Caco-2 (cell line): ENCODE data around the gene AMBRA1. TPM values are rescaled to one million over a fixed set of nuclear protein-coding genes. Genes with fewer than 3 reads are reported as not detected.

ENCODE experiments used
- BruUV-seq: library from RNA; stranded (reverse); fragments of 400-500 nt; replicated peaks from 2 replicates; lab custom pipeline; 2021; lab: Mats Ljungman, UMichigan
- CTCF ChIA-PET: fragments of 300-600 bp; sonication (Branson Sonifier 250); formaldehyde crosslinking; loops from one replicate; lab custom pipeline; 2022; ENCODE audit warnings: antibody characterized with exemption; lab: Charles Lee
- POLR2A ChIA-PET: fragments of 300-600 bp; sonication (Branson Sonifier 250); formaldehyde crosslinking; loops from one replicate; lab custom pipeline; 2022; ENCODE audit warnings: antibody characterized with exemption; lab: Charles Lee
- DNase-seq, 2 experiments: peaks; one replicate each; pipeline versions ENCODE4 v3.0.0 to v3.0.0-alpha.2; 2020 to 2022
- H3K27me3 ChIP-seq: replicated peaks from 2 replicates; pipeline ENCODE4 v1.6.0; 2011; ENCODE audit warnings: low read length; ENCODE audit not compliant: control insufficient read depth, insufficient read depth
- H3K36me3 ChIP-seq: 2 replicates; pipeline ENCODE4 v1.5.1; 2011; ENCODE audit warnings: low read length; ENCODE audit not compliant: control insufficient read depth, insufficient read depth
- H3K4me1 ChIP-seq: fragments of 250-450 bp; sonication (Bioruptor Pico); 2 replicates; pipeline ENCODE4 v1.5.1; 2020; ENCODE audit warnings: mild to moderate bottlenecking
- H3K4me3 ChIP-seq: 2 replicates; pipeline ENCODE4 v1.5.1; 2011; ENCODE audit warnings: low read depth, mild to moderate bottlenecking, control low read depth, low read length
- H3K9me3 ChIP-seq: fragments of 250-450 bp; sonication (Bioruptor Pico); 2 replicates; pipeline ENCODE4 v1.5.1; 2020; ENCODE audit warnings: mild to moderate bottlenecking, moderate library complexity
- H3K27ac Mint-ChIP-seq: one replicate; pipeline ENCODE4 v1.8.0; 2022; ENCODE audit warnings: mixed read lengths; ENCODE audit not compliant: unreplicated experiment
- H3K27me3 Mint-ChIP-seq: one replicate; pipeline ENCODE4 v1.8.0; 2022; ENCODE audit warnings: mixed read lengths; ENCODE audit not compliant: insufficient read depth, unreplicated experiment
- H3K36me3 Mint-ChIP-seq: one replicate; pipeline ENCODE4 v1.8.0; 2022; ENCODE audit warnings: mild to moderate bottlenecking, mixed read lengths; ENCODE audit not compliant: insufficient read depth, unreplicated experiment
- H3K4me1 Mint-ChIP-seq: one replicate; pipeline ENCODE4 v1.8.0; 2022; ENCODE audit warnings: low read depth, mixed read lengths; ENCODE audit not compliant: unreplicated experiment
- H3K4me3 Mint-ChIP-seq: one replicate; pipeline ENCODE4 v1.8.0; 2022; ENCODE audit warnings: mild to moderate bottlenecking, moderate library complexity, mixed read lengths; ENCODE audit not compliant: unreplicated experiment
- H3K9me3 Mint-ChIP-seq: one replicate; pipeline ENCODE4 v1.8.0; 2022; ENCODE audit warnings: mixed read lengths; ENCODE audit not compliant: unreplicated experiment
- intact Hi-C: fragments of 100-400 bp; cut with micrococcal nuclease; formaldehyde crosslinking; loops from one replicate; pipeline ENCODE4 v1.10.0; 2022; ENCODE audit not compliant: unreplicated experiment
- total RNA-seq: library from RNA; stranded (reverse); gene quantifications from 2 replicates; pipeline ENCODE4 v1.2.3, GENCODE V29; 2022
- TF ChIP-seq, protein P1 (sequence below), 2 experiments: fragments of 200-600 bp in 1 of 2; IDR thresholded peaks; 1 replicate in 1 of 2; 2 replicates in 1 of 2; pipeline versions ENCODE4 v1.5.1 to v1.8.0; 2011 to 2022; ENCODE audit warnings: antibody characterized with exemption in 1 of 2, control low read depth in 1 of 2, inconsistent platforms in 1 of 2, low read depth in 1 of 2, low read length in 1 of 2, mild to moderate bottlenecking in 1 of 2, moderate library complexity in 1 of 2; ENCODE audit not compliant: insufficient read depth in 1 of 2, severe bottlenecking in 1 of 2, unreplicated experiment in 1 of 2

The AMBRA1 gene
- total RNA-seq, 1 experiment from 2014 or later, result 48.1 TPM

DNA sequence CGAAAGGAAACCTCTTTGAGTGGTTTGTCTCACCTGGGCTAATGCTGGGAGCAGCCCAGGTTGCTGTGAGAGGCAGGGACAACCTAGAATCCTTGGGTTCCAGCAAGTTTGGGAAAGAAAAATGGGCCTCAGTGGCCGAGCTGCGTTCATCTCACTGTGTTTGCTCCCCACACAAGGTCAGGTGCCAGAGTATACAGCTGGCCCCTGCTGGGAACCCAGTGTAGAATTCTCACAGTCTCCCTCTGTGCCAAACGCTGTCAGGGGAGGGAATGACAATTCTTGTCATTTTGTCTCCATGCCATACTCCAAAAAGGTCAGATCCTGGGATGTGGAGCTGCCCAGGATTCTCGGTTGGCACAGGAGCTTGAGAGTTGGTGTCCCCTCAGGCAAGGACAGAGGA is 242.2 kb downstream of the AMBRA1 start:
- ChIA-PET POLR2A (no interaction called here), CTCF (interaction anchor here (1.0 to 1.4 kb wide), 3 partner anchors 8 to 112 kb away, joined by 3 to 5 read pairs (median 4); no protein-coding TSS in a partner anchor)
- H3K27ac Mint-ChIP-seq, result no peak overlapping the region
- no peak overlapping the region for H3K4me3 ChIP-seq
- no peak overlapping the region for H3K4me3 Mint-ChIP-seq
- BruUV-seq, result no TSS peak
- no peaks in the 10 kb centered on the region for H3K27me3 ChIP-seq
- peaks cover 8% of the 10 kb centered on the region for H3K4me1 Mint-ChIP-seq
- H3K27me3 Mint-ChIP-seq, result no peaks in the 10 kb centered on the region
- H3K36me3 Mint-ChIP-seq, result peaks cover 18% of the 10 kb centered on the region
- intact Hi-C loops, result no loop called here
- no peaks in the 10 kb centered on the region for H3K9me3 Mint-ChIP-seq
- DNase-seq, result no peak
- peaks cover 11% of the 10 kb centered on the region; the same call in 1 of the 2 replicates for H3K4me1 ChIP-seq
- H3K9me3 ChIP-seq, result no peaks in the 10 kb centered on the region
- H3K36me3 ChIP-seq, result peaks cover 3% of the 10 kb centered on the region; the same call in 1 of the 2 replicates
- TF ChIP-seq, protein P1, sequence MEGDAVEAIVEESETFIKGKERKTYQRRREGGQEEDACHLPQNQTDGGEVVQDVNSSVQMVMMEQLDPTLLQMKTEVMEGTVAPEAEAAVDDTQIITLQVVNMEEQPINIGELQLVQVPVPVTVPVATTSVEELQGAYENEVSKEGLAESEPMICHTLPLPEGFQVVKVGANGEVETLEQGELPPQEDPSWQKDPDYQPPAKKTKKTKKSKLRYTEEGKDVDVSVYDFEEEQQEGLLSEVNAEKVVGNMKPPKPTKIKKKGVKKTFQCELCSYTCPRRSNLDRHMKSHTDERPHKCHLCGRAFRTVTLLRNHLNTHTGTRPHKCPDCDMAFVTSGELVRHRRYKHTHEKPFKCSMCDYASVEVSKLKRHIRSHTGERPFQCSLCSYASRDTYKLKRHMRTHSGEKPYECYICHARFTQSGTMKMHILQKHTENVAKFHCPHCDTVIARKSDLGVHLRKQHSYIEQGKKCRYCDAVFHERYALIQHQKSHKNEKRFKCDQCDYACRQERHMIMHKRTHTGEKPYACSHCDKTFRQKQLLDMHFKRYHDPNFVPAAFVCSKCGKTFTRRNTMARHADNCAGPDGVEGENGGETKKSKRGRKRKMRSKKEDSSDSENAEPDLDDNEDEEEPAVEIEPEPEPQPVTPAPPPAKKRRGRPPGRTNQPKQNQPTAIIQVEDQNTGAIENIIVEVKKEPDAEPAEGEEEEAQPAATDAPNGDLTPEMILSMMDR (IDR thresholded peaks at IDR 0.05; ENCODE audit: insufficient read depth in 1 of 2, low read depth in 1 of 2, low read length in 1 of 2, severe bottlenecking in 1 of 2, unreplicated experiment in 1 of 2), result no peak

- ChIA-PET CTCF (interaction anchor here (1.3 kb wide), 1 partner anchor 41 kb away, joined by 5 read pairs; no protein-coding TSS in a partner anchor), POLR2A (interaction anchor here (0.6 kb wide), 1 partner anchor 40 kb away, joined by 4 read pairs; the partner anchor contains the start of gene CHRM4)
- intact Hi-C loops, result no loop called here
- TF ChIP-seq, protein P1 (IDR thresholded peaks at IDR 0.05; ENCODE audit: insufficient read depth in 1 of 2, low read depth in 1 of 2, low read length in 1 of 2, severe bottlenecking in 1 of 2, unreplicated experiment in 1 of 2), result no peak
- H3K36me3 ChIP-seq, result peaks cover 2% of the 10 kb centered on the region; the same call in 1 of the 2 replicates
- H3K9me3 ChIP-seq, result no peaks in the 10 kb centered on the region
- H3K4me3 ChIP-seq, result no peak overlapping the region
- H3K27ac Mint-ChIP-seq, result no peak overlapping the region
- H3K27me3 ChIP-seq, result no peaks in the 10 kb centered on the region
- H3K27me3 Mint-ChIP-seq, result no peaks in the 10 kb centered on the region
- no peak overlapping the region for H3K4me3 Mint-ChIP-seq
- H3K4me1 Mint-ChIP-seq, result peaks cover 7% of the 10 kb centered on the region
- H3K36me3 Mint-ChIP-seq, result peaks cover 15% of the 10 kb centered on the region
- H3K9me3 Mint-ChIP-seq, result no peaks in the 10 kb centered on the region
- DNase-seq, result no peak
- BruUV-seq, result no TSS peak
- H3K4me1 ChIP-seq, result peaks cover 11% of the 10 kb centered on the region; the same call in 1 of the 2 replicates
Observed at GRCh38 chr11:46351148-46351547, 242.7 kb downstream of the AMBRA1 start.

DNA sequence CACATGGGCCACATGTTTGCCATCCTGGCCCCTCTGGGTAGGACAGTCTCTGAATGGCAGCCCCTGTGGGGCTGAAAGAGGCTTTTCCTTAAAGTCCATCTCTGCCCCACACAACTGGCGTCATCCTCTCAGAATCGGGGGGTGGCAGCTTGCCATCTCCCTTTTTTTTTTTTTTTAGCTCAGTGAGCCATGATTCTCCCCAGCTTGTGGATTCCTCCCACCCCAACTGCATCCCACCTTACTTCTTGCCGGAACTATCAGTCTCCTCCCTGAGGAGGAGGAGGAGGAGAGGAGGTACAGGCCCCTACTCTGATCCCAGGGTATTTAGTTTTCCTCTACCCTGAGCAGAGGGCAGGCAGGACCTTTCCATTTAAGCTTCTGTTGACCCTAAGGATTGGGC is 243.1 kb downstream of the AMBRA1 start:
- Histone ChIP-seq H3K4me3 (no peak overlapping the region), H3K36me3 (peaks cover 2% of the 10 kb centered on the region; the same call in 1 of the 2 replicates), H3K27me3 (no peaks in the 10 kb centered on the region), H3K4me1 (peaks cover 11% of the 10 kb centered on the region; the same call in 1 of the 2 replicates), H3K9me3 (no peaks in the 10 kb centered on the region)
- H3K4me1 Mint-ChIP-seq, result peaks cover 7% of the 10 kb centered on the region
- H3K36me3 Mint-ChIP-seq, result peaks cover 12% of the 10 kb centered on the region
- TF ChIP-seq, protein P1 (IDR thresholded peaks at IDR 0.05; ENCODE audit: insufficient read depth in 1 of 2, low read depth in 1 of 2, low read length in 1 of 2, severe bottlenecking in 1 of 2, unreplicated experiment in 1 of 2), result no peak
- H3K4me3 Mint-ChIP-seq, result no peak overlapping the region
- POLR2A ChIA-PET, result interaction anchor here (0.6 kb wide), 1 partner anchor 41 kb away, joined by 4 read pairs; the partner anchor contains the start of gene CHRM4
- H3K9me3 Mint-ChIP-seq, result no peaks in the 10 kb centered on the region
- CTCF ChIA-PET, result no interaction called here
- H3K27ac Mint-ChIP-seq, result no peak overlapping the region
- intact Hi-C loops, result no loop called here
- no TSS peak for BruUV-seq
- no peaks in the 10 kb centered on the region for H3K27me3 Mint-ChIP-seq
- no peak for DNase-seq
